Nephron (organoid): Measurements from ENCODE around the gene PEAK1.
A peak's percentile ranks its signal among the peaks of the same experiment; 100 is the strongest.

Experiments used
- H3K27ac Mint-ChIP-seq, 3 experiments: 2 replicates each; pipeline ENCODE4 v1.8.0; 2020; ENCODE audit warnings: mixed read lengths in 3 of 3, mild to moderate bottlenecking in 2 of 3, moderate library complexity in 1 of 3
- H3K27me3 Mint-ChIP-seq: 2 replicates; pipeline ENCODE4 v1.8.0; 2021; ENCODE audit warnings: low read depth, mild to moderate bottlenecking, moderate library complexity, mixed read lengths
- H3K36me3 Mint-ChIP-seq: 2 replicates; pipeline ENCODE4 v1.8.0; 2020; ENCODE audit warnings: low read depth, mixed read lengths
- H3K4me1 Mint-ChIP-seq: 2 replicates; pipeline ENCODE4 v1.8.0; 2020; ENCODE audit warnings: mixed read lengths
- H3K4me3 Mint-ChIP-seq, 3 experiments: 2 replicates each; pipeline ENCODE4 v1.8.0; 2020; ENCODE audit warnings: mild to moderate bottlenecking in 3 of 3, mixed read lengths in 3 of 3, moderate library complexity in 2 of 3
- H3K9me3 Mint-ChIP-seq: 2 replicates; pipeline ENCODE4 v1.8.0; 2020; ENCODE audit warnings: mixed read lengths
- TF ChIP-seq, protein P1 (sequence below), 3 experiments: fragments of 200-600 bp; sonication (generic); IDR thresholded peaks; one replicate each; pipeline ENCODE4 v1.5.0; 2021; ENCODE audit warnings: antibody characterized with exemption in 3 of 3; ENCODE audit not compliant: unreplicated experiment in 3 of 3

The PEAK1 gene

DNA sequence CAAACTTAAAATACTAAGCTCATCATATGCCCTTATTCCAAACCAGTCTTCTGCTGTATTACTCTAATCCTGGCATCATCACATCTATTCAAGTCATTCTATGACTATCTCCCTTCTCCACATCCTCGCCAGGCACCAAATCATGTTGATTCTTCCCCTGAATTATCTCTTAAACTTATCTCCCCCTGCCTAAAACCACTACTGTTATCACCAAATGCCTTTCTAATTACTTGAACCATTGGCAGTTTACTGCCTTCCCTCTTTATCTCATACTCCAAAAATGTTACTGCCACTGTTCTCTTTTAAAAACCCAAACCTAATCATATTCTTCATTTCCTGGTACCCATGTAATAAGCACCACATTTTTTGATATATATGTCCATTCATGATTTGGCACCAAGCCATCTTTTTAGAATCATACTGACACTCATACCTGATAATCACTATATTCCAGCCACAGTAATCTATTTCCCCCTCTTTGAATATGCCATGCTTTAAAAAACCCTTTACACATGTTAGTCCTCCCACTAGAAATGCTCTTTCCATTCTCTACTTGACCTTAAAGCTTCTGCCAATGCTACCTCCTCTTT, 126.8 kb downstream of the PEAK1 start:
- no peaks in the 10 kb centered on the region for H3K36me3 Mint-ChIP-seq
- no peaks in the 10 kb centered on the region for H3K9me3 Mint-ChIP-seq
- H3K27ac Mint-ChIP-seq, result no peak overlapping the region
- no peaks in the 10 kb centered on the region for H3K4me1 Mint-ChIP-seq
- H3K4me3 Mint-ChIP-seq, result no peak overlapping the region
- TF ChIP-seq, protein P1, sequence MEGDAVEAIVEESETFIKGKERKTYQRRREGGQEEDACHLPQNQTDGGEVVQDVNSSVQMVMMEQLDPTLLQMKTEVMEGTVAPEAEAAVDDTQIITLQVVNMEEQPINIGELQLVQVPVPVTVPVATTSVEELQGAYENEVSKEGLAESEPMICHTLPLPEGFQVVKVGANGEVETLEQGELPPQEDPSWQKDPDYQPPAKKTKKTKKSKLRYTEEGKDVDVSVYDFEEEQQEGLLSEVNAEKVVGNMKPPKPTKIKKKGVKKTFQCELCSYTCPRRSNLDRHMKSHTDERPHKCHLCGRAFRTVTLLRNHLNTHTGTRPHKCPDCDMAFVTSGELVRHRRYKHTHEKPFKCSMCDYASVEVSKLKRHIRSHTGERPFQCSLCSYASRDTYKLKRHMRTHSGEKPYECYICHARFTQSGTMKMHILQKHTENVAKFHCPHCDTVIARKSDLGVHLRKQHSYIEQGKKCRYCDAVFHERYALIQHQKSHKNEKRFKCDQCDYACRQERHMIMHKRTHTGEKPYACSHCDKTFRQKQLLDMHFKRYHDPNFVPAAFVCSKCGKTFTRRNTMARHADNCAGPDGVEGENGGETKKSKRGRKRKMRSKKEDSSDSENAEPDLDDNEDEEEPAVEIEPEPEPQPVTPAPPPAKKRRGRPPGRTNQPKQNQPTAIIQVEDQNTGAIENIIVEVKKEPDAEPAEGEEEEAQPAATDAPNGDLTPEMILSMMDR (IDR thresholded peaks at IDR 0.05; ENCODE audit: unreplicated experiment in 3 of 3), result no peak
- H3K27me3 Mint-ChIP-seq, result no peaks in the 10 kb centered on the region

DNA sequence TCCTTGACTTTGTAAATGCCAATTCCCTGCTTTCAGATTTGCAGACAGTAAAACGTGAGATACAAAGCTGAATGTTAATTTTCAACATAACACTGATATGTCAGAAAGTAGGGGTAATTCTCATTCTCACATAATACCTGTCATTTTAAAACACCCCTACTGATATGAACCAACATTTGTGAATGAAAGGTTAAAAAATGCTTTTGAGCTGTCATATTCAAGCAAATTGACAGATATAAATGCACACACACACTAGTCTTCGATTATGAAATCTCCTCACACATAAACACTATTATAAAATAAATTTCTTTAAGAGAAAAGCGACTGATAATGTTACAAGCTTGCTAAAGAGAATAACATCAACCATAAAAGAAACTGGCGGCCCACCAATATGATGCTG, 128.8 kb downstream of the PEAK1 start:
- no peaks in the 10 kb centered on the region for H3K36me3 Mint-ChIP-seq
- H3K27me3 Mint-ChIP-seq, result no peaks in the 10 kb centered on the region
- H3K9me3 Mint-ChIP-seq, result no peaks in the 10 kb centered on the region
- no peak overlapping the region for H3K27ac Mint-ChIP-seq
- no peak overlapping the region for H3K4me3 Mint-ChIP-seq
- TF ChIP-seq, protein P1 (IDR thresholded peaks at IDR 0.05; ENCODE audit: unreplicated experiment in 3 of 3), result no peak
- H3K4me1 Mint-ChIP-seq, result no peaks in the 10 kb centered on the region

DNA sequence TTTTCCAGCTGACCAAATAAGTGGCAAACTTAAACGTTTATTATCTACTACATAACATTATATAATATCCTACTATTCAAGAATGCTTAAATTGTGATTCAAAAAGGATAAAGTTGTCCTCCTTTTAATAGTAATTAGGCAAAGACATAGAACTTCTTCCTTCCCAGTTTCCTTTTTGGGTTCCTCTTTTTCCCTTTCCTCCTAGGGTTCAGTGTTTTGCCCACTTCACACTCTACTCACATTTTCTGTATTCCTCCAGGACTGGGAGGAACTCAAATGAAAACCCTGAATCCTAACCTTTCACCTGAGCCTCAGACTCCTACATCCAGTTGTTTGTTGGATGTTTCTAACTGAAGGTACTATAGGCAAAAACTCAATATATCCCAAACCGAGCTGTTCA, 132.5 kb downstream of the PEAK1 start:
- Mint-ChIP-seq H3K4me1 (peaks cover 7% of the 10 kb centered on the region), H3K36me3 (peaks cover 14% of the 10 kb centered on the region), H3K27me3 (no peaks in the 10 kb centered on the region), H3K9me3 (no peaks in the 10 kb centered on the region), H3K27ac (no peak overlapping the region), H3K4me3 (no peak overlapping the region)
- TF ChIP-seq, protein P1 (IDR thresholded peaks at IDR 0.05; ENCODE audit: unreplicated experiment in 3 of 3), result no peak

DNA sequence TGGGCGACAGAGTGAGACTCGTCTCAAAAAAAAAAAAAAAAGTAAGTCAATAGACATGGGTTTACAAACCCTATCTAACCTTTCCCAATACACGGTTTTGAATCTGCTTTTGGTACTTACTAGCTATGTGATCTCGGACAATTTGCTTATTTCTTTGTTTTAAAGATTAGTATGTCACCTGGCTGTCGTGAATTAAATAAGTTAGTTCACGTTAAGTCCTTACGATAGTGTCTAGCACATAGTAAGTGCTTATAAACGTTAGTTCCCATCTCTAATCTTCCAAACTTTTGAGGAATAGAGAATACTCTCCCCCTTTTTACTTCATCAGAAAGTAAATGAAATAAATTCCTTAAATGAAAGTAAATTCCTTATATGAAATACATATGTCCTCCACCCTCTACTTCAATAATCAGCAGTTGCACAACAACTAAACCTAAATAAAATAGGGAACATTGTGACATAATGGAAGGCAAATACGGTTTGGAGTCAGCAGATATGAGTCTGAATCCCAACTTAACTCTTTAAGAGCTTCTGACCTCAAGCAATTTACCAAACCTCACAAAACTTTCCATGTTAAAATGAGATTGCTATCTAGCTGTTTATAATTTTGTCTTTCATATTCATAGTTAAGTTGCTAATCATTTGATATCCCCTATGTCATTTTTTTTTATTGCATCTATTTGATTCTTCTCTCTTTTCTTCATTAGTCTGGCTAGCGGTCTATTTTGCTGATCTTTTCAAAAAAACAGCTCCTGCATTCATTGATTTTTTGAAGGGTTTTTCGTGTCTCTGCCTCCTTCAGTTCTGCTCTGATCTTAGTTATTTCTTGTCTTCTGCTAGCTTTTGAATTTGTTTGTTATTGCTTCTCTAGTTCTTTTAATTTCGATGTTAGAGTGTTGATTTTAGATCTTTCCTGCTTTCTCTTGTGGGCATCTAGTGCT, 134.6 kb downstream of the PEAK1 start:
- Mint-ChIP-seq H3K27me3 (no peaks in the 10 kb centered on the region), H3K27ac (no peak overlapping the region)

DNA sequence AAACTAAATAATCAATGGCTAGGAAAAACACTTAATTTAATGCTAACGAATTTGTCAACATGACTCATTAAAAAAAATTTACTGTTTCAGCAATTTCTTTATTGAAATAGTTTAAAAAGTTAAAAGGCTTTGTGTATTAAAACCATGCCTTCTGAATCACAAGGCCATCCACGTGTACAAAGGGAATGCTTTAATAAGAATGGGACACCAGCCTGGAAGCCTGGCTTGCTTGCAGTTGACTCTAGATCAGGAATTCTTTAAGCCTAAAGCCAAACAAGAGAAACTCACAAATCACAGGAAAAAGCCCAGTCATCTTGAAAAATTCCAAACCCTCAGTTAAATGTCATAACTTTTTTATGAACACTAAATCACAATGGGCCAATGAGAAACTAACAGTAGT, 137.6 kb downstream of the PEAK1 start:
- Mint-ChIP-seq H3K9me3 (no peaks in the 10 kb centered on the region), H3K27me3 (no peaks in the 10 kb centered on the region), H3K4me3 (no peak overlapping the region), H3K36me3 (peaks cover 23% of the 10 kb centered on the region), H3K27ac (peak overlapping the region; percentile 35 to 69 (median 47)), H3K4me1 (peaks cover 13% of the 10 kb centered on the region)
- TF ChIP-seq, protein P1 (IDR thresholded peaks at IDR 0.05; ENCODE audit: unreplicated experiment in 3 of 3), result no peak

More for the DNA sequence above, 134.6 kb downstream of the PEAK1 start:
- no peak overlapping the region for H3K4me3 Mint-ChIP-seq
- H3K9me3 Mint-ChIP-seq, result no peaks in the 10 kb centered on the region
- peaks cover 13% of the 10 kb centered on the region for H3K4me1 Mint-ChIP-seq
- TF ChIP-seq, protein P1 (IDR thresholded peaks at IDR 0.05; ENCODE audit: unreplicated experiment in 3 of 3), result no peak
- peaks cover 14% of the 10 kb centered on the region for H3K36me3 Mint-ChIP-seq
